OCI-LY7 (cell line): ENCODE results near the gene OR7C1. TPM values are rescaled to one million over a fixed set of nuclear protein-coding genes. Genes with fewer than 3 reads are reported as not detected.

Experiments
- BruUV-seq: library from RNA; stranded (reverse); fragments of 400-500 nt; replicated peaks from 2 replicates; lab custom pipeline; 2021; lab: Mats Ljungman, UMichigan
- CTCF ChIA-PET: fragments of 300-600 bp; sonication (Branson Sonifier 250); formaldehyde crosslinking; loops from one replicate; lab custom pipeline; 2022; ENCODE audit warnings: antibody characterized with exemption; ENCODE audit not compliant: unreplicated experiment; lab: Charles Lee
- POLR2A ChIA-PET: fragments of 300-600 bp; sonication (Branson Sonifier 250); formaldehyde crosslinking; loops from one replicate; lab custom pipeline; 2022; ENCODE audit warnings: antibody characterized with exemption; lab: Charles Lee
- DNase-seq: peaks from one replicate; pipeline ENCODE4 v3.0.0-alpha.2; 2015; ENCODE audit warnings: low spot score
- H2AFZ ChIP-seq: fragments of 200-600 bp; sonication (generic), shearing (Covaris generic); 2 replicates; pipeline ENCODE4 v1.6.1; 2014; ENCODE audit warnings: mild to moderate bottlenecking, antibody characterized with exemption, low read length, moderate library complexity
- H3K27ac ChIP-seq: fragments of 200-600 bp; sonication (generic); 2 replicates; pipeline ENCODE4 v1.5.1; 2014; ENCODE audit warnings: mixed run types, low read depth, mild to moderate bottlenecking, moderate library complexity, low read length, inconsistent platforms; ENCODE audit not compliant: poor library complexity, severe bottlenecking
- H3K36me3 ChIP-seq: fragments of 200-600 bp; sonication (generic); 2 replicates; pipeline ENCODE4 v1.6.1; 2014; ENCODE audit warnings: mild to moderate bottlenecking, antibody characterized with exemption, low read length, moderate library complexity, mixed read lengths; ENCODE audit not compliant: insufficient read depth
- H3K4me1 ChIP-seq: fragments of 200-600 bp; sonication (generic); 2 replicates; pipeline ENCODE4 v1.5.1; 2014; ENCODE audit warnings: mild to moderate bottlenecking, low read length; ENCODE audit not compliant: insufficient read depth, poor library complexity, severe bottlenecking
- H3K4me2 ChIP-seq: fragments of 200-600 bp; sonication (generic); 2 replicates; pipeline ENCODE4 v1.6.1; 2014; ENCODE audit warnings: mild to moderate bottlenecking, low read length
- H3K4me3 ChIP-seq: fragments of 200-600 bp; sonication (generic); 2 replicates; pipeline ENCODE4 v1.5.1; 2014; ENCODE audit warnings: mild to moderate bottlenecking, low read depth, low read length; ENCODE audit not compliant: poor library complexity, severe bottlenecking
- H3K79me2 ChIP-seq: fragments of 200-600 bp; sonication (generic); 2 replicates; pipeline ENCODE4 v1.6.1; 2016; ENCODE audit warnings: low read depth, mild to moderate bottlenecking, low read length, moderate library complexity, mixed read lengths; ENCODE audit not compliant: insufficient read depth
- H3K9me2 ChIP-seq: fragments of 200-600 bp; sonication (generic); 2 replicates; pipeline ENCODE4 v1.6.1; 2016; ENCODE audit warnings: mild to moderate bottlenecking, low read length, mixed read lengths; ENCODE audit not compliant: insufficient read depth
- H3K9me3 ChIP-seq: fragments of 200-600 bp; sonication (generic); 2 replicates; pipeline ENCODE4 v1.6.1; 2014; ENCODE audit warnings: mild to moderate bottlenecking, mixed run types, low read length, mixed read lengths
- H4K20me1 ChIP-seq: fragments of 200-600 bp; sonication (generic); 2 replicates; pipeline ENCODE4 v1.6.1; 2014; ENCODE audit warnings: mild to moderate bottlenecking, antibody characterized with exemption, low read length, moderate library complexity, mixed read lengths; ENCODE audit not compliant: insufficient read depth
- EZH2phosphoT487 ChIP-seq: fragments of 200-600 bp; sonication (generic); IDR thresholded peaks from 2 replicates; pipeline ENCODE4 v1.6.1; 2018; ENCODE audit warnings: low read depth, borderline replicate concordance, mild to moderate bottlenecking, mixed run types, antibody characterized with exemption, low read length, moderate library complexity, mixed read lengths
- intact Hi-C: fragments of 100-400 bp; cut with micrococcal nuclease; formaldehyde crosslinking; loops from one replicate; pipeline ENCODE4 v1.10.0; 2022; ENCODE audit not compliant: unreplicated experiment
- total RNA-seq, 2 experiments: library from RNA; depleted of rRNA in 1 of 2; stranded (reverse); fragments of >200 nt in 1 of 2; shearing (Covaris generic) in 1 of 2; gene quantifications; 2 replicates each; pipeline ENCODE4 v1.2.3, GENCODE V29; 2014 to 2022
- TF ChIP-seq, protein P1 (sequence below): fragments of 200-600 bp; sonication (generic); conservative IDR thresholded peaks from 2 replicates; pipeline ENCODE4 v1.5.1; 2014; ENCODE audit warnings: mild to moderate bottlenecking, antibody characterized with exemption, low read length, moderate library complexity, mixed read lengths

OR7C1 gene
- total RNA-seq, 2 experiments from 2014 or later = not detected

DNA sequence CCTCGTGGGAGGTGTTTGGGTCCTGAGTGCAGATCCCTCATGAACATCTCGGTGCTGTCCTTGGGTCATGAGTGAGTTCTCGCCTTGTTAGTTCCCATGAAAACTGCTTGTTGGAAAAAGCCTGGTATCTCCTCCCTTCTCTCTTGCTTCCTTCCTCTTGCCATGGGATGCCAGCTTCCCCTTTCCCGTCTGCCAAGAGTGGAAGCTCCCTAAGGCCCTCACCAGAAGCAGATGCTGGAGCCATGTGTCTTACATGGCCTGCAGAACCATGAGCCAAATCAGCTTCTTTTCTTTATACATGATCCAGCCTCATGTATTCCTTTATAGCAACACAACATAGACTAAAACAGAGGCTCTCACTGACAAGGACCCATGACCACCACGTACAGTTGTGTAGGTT, 64.8 kb downstream of the OR7C1 start:
- H3K36me3 ChIP-seq = no peaks in the 10 kb centered on the region
- no peak overlapping the region for H2AFZ ChIP-seq
- H4K20me1 ChIP-seq = no peaks in the 10 kb centered on the region
- peaks cover 5% of the 10 kb centered on the region for H3K4me1 ChIP-seq
- no peaks in the 10 kb centered on the region for H3K9me2 ChIP-seq
- ChIA-PET POLR2A (no interaction called here), CTCF (no interaction called here)
- no peaks in the 10 kb centered on the region for H3K9me3 ChIP-seq
- H3K79me2 ChIP-seq = no peaks in the 10 kb centered on the region
- H3K4me3 ChIP-seq = no peak overlapping the region
- H3K4me2 ChIP-seq = no peak overlapping the region
- DNase-seq = no peak
- no peak overlapping the region for H3K27ac ChIP-seq
- no peak for TF ChIP-seq EZH2phosphoT487
- intact Hi-C loops = no loop called here
- BruUV-seq = no TSS peak

DNA sequence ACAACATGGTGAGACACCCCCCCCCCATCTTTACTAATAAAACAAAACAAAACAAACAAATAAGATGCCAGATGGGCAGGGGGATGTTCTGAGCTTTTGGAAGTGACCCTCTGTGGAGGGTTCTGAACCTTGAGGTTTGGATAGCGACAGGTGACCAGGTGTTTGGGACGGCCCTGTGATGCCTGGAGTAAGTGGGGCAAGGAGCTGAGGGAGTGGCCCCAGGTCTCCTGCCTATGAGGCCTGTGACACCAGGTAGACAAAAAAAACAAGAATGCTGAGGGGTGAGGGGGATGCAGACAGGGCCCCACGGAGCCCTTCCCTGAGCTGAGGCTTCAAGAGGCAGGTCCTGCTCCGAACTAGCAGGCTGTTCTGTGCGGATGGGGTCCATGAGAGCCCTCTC, 65.8 kb downstream of the OR7C1 start:
- H3K4me1 ChIP-seq = peaks cover 5% of the 10 kb centered on the region
- no peaks in the 10 kb centered on the region for H4K20me1 ChIP-seq
- no peak for DNase-seq
- no TSS peak for BruUV-seq
- H3K9me2 ChIP-seq = no peaks in the 10 kb centered on the region
- no peak overlapping the region for H3K27ac ChIP-seq
- H3K36me3 ChIP-seq = no peaks in the 10 kb centered on the region
- H3K9me3 ChIP-seq = no peaks in the 10 kb centered on the region
- H3K4me3 ChIP-seq = no peak overlapping the region
- POLR2A ChIA-PET = no interaction called here
- H3K4me2 ChIP-seq = no peak overlapping the region
- TF ChIP-seq EZH2phosphoT487 = no peak
- TF ChIP-seq, protein P1, sequence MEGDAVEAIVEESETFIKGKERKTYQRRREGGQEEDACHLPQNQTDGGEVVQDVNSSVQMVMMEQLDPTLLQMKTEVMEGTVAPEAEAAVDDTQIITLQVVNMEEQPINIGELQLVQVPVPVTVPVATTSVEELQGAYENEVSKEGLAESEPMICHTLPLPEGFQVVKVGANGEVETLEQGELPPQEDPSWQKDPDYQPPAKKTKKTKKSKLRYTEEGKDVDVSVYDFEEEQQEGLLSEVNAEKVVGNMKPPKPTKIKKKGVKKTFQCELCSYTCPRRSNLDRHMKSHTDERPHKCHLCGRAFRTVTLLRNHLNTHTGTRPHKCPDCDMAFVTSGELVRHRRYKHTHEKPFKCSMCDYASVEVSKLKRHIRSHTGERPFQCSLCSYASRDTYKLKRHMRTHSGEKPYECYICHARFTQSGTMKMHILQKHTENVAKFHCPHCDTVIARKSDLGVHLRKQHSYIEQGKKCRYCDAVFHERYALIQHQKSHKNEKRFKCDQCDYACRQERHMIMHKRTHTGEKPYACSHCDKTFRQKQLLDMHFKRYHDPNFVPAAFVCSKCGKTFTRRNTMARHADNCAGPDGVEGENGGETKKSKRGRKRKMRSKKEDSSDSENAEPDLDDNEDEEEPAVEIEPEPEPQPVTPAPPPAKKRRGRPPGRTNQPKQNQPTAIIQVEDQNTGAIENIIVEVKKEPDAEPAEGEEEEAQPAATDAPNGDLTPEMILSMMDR = no peak
- H2AFZ ChIP-seq = no peak overlapping the region
- no peaks in the 10 kb centered on the region for H3K79me2 ChIP-seq
- intact Hi-C loops = no loop called here
- CTCF ChIA-PET = no interaction called here

DNA sequence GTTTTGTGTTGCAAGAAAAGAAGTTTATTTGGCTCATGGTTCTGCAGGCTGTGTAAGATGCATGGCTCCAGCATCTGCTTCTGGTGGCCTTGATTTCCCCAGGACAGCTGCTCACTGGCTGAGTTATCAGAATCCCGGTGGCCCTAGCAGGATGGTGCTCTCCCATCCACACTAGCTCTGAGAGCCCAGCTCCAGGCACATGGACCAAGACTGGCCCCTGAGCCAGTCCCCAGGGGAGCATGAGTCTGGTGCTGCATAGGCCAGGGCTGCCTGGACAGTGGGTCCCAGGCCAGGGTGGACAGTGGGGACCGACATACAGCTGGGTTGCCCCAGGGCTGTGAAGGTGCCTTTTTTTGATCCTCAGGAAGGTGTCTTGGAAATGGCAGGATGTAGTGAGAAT, 67.0 kb downstream of the OR7C1 start:
- H3K9me3 ChIP-seq = no peaks in the 10 kb centered on the region

More for the DNA sequence above, 67.0 kb downstream of the OR7C1 start:
- POLR2A ChIA-PET = no interaction called here
- H3K4me2 ChIP-seq = no peak overlapping the region
- H3K4me3 ChIP-seq = no peak overlapping the region
- intact Hi-C loops = no loop called here
- no TSS peak for BruUV-seq
- no peaks in the 10 kb centered on the region for H3K79me2 ChIP-seq
- CTCF ChIA-PET = no interaction called here
- no peak overlapping the region for H3K27ac ChIP-seq
- H4K20me1 ChIP-seq = no peaks in the 10 kb centered on the region
- no peaks in the 10 kb centered on the region for H3K36me3 ChIP-seq
- H2AFZ ChIP-seq = no peak overlapping the region
- no peak for TF ChIP-seq EZH2phosphoT487
- TF ChIP-seq, protein P1 = no peak
- no peak for DNase-seq
- H3K9me2 ChIP-seq = no peaks in the 10 kb centered on the region
- peaks cover 5% of the 10 kb centered on the region for H3K4me1 ChIP-seq
